HL-60 (cell line): ENCODE results near the gene BRSK2.

Source experiments
- CTCF ChIP-seq: IDR thresholded peaks from one replicate; pipeline ENCODE4 v1.5.1; 2011; ENCODE audit warnings: low read length, control low read depth, inconsistent platforms; ENCODE audit not compliant: insufficient read depth
- GABPA ChIP-seq: IDR thresholded peaks from 2 replicates; pipeline ENCODE4 v1.6.1; 2012; ENCODE audit warnings: low read depth
- POLR2AphosphoS5 ChIP-seq: IDR thresholded peaks from 2 replicates; pipeline ENCODE4 v1.6.1; 2012; ENCODE audit warnings: low read depth
- SPI1 ChIP-seq: IDR thresholded peaks from 2 replicates; pipeline ENCODE4 v1.6.1; 2012; ENCODE audit warnings: low read depth, mild to moderate bottlenecking, borderline replicate concordance
- TF ChIP-seq, protein P1 (sequence below): IDR thresholded peaks from 2 replicates; pipeline ENCODE4 v1.6.1; 2012; ENCODE audit warnings: low read depth; ENCODE audit not compliant: insufficient replicate concordance

DNA sequence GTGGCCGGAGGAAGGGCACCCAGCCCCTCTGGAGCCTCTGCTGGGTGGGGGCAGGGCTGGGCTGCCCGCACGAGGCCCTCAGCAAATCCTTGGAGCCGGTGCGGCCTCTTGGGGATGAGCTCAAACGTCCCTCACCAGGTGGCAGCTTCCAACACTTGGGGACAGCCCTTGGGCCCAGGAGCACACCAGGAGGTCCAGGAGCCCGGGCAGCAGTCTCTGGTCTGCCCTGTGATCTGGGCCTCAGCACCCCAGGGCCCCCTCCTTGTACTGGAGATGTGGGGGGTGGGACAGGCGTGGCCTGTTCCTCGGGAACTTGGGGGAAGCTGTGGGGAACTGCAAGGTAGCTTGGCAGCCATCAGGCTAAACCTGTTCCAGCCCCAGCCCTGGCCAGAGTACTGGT lies 56.9 kb downstream of the BRSK2 start:
- no peak for TF ChIP-seq CTCF
- no peak for TF ChIP-seq SPI1
- TF ChIP-seq, protein P1, sequence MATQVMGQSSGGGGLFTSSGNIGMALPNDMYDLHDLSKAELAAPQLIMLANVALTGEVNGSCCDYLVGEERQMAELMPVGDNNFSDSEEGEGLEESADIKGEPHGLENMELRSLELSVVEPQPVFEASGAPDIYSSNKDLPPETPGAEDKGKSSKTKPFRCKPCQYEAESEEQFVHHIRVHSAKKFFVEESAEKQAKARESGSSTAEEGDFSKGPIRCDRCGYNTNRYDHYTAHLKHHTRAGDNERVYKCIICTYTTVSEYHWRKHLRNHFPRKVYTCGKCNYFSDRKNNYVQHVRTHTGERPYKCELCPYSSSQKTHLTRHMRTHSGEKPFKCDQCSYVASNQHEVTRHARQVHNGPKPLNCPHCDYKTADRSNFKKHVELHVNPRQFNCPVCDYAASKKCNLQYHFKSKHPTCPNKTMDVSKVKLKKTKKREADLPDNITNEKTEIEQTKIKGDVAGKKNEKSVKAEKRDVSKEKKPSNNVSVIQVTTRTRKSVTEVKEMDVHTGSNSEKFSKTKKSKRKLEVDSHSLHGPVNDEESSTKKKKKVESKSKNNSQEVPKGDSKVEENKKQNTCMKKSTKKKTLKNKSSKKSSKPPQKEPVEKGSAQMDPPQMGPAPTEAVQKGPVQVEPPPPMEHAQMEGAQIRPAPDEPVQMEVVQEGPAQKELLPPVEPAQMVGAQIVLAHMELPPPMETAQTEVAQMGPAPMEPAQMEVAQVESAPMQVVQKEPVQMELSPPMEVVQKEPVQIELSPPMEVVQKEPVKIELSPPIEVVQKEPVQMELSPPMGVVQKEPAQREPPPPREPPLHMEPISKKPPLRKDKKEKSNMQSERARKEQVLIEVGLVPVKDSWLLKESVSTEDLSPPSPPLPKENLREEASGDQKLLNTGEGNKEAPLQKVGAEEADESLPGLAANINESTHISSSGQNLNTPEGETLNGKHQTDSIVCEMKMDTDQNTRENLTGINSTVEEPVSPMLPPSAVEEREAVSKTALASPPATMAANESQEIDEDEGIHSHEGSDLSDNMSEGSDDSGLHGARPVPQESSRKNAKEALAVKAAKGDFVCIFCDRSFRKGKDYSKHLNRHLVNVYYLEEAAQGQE, result no peak
- TF ChIP-seq POLR2AphosphoS5, result no peak
- no peak for TF ChIP-seq GABPA
